HG02763 (cell line): Measurements from ENCODE around the gene CDT1.

Source experiments
- ATAC-seq: cut with Tn5 transposase; IDR thresholded peaks from one replicate; pipeline ENCODE4 v1.9.1; 2021; ENCODE audit warnings: mild to moderate bottlenecking, moderate library complexity; ENCODE audit not compliant: unreplicated experiment

Gene CDT1

DNA sequence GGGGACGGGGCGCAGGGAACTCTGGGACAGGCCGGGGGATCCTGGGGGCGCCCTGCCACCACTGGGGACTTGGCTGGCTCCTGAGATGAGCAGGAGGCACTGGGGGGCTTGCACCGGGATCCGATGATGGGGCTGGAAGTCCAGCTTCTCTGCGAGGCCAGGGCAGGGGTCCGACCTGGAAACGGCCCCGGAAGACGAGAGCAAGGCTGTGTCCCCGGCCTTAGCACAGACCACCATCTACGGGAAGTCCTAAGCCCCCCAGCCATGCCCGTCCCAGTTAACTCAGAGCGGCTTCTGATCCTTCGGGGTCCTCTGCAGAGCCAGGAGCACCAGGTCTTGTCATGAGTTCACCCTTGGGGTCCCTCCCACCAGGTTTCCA lies 573 bp downstream of the CDT1 start:
- no peak for ATAC-seq

DNA sequence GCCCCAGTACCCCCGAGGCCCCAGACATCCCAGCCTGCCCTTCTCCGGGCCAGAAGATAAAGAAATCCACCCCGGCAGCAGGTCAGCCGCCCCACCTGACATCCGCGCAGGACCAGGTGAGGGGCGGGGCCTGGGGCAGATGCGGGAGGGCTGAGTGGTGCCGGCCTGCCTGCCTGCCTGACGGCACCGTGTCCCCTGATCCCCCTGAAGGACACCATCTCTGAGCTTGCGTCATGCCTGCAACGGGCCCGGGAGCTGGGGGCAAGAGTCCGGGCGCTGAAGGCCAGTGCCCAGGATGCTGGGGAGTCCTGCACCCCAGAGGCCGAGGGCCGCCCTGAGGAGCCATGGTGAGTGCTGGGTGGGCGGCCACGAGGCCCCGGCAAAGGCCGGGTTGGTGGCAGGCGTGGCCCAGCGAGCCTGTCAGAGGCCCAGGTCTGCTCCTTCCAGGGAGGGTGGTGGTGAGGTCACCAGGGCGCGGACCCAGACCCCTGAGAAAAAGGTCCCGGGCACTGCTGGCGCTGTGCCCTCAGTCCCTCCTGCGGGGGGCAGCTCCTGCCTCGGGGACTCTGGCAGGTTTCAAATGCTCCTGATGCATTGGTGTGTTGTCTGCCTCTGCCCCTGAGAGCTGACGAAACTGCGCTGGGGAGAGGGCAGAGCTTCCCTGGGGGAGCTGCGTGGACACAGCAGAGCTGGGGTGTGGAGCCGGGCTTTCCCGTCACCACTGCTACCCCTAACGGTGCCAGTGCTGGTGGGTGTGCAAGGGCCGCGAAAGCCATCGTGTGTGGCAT lies 1.2 kb downstream of the CDT1 start:
- ATAC-seq: no peak

- ATAC-seq: no peak
These were observed 1.7 kb downstream of the CDT1 start for GRCh38 chr16:88805340-88805715.

DNA sequence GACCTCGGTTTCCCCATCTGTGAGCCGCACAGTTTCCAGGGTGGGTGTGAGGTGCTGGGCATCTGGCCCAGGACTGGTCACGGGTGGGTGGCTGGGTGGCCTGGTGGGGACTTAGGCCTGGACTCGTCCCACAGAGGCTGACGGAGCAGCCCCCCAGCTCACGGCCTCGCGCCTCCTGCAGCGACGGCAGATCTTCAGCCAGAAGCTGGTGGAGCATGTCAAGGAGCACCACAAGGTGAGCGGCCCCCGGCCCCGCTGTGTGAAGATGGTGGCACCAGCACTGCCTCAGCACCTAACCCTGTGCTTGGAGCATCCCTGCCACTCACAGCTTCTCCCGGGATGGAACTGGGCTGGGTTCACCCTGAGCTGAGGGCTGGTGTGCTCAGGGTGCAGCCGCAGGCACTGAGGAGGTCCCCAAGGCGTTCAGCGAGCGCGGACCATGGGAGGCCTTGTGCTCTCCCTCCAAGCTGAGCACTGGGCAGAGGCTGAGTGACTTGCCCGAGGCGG lies 2.4 kb downstream of the CDT1 start:
- no peak for ATAC-seq

- no peak for ATAC-seq
These were observed 3.0 kb downstream of the CDT1 start for GRCh38 chr16:88806491-88807111.

DNA sequence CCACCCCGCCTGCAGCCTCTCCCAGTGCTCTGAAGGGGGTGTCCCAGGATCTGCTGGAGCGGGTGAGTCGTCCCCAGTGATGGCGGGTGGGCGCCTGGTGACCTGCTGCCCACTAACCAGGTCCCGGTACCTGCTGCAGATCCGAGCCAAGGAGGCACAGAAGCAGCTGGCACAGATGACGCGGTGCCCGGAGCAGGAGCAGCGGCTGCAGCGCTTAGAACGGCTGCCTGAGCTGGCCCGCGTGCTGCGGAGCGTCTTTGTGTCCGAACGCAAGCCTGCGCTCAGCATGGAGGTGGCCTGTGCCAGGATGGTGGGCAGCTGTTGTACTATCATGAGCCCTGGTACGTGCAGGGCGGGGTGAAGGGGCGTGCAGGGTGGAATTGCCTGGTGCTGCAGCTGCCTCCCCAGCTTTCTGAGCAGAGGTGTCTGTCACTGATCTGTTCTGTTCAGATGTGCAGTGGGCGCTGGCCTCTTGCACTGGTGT lies 3.6 kb downstream of the CDT1 start:
- no peak for ATAC-seq

DNA sequence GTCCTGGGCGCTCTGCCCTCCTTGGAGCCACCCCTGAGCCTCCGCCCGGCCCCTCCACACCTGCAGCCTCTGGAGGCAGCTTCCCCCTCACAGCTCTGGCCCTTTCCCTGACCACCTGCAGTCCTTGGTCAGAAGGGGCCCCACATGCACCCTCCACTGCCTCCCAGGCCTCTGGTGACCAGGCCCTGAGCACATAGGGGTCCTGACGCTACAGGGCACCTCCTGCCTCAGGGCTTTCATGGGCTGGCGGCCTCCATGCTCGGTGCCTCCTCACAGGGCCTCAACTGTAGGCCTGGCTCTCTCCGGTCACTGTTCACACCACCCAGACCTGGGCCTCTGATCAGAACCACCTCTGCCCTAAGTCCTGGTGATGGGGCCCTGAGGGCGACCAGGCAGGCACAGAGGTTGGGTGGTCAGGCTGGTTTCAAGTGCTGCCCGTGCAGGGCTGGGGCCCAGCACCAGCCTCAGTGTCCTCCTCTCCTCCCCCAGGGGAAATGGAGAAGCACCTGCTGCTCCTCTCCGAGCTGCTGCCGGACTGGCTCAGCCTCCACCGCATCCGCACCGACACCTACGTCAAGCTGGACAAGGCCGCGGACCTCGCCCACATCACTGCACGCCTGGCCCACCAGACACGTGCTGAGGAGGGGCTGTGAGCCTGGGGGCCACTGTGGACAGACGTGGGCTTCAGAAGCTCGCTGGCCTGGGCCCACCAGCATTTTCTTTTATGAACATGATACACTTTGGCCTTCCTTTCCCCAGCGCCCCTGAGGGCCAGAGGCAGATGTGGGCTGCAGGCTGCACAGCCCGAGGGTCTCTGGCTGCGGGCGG lies 4.3 kb downstream of the CDT1 start:
- no peak for ATAC-seq

DNA sequence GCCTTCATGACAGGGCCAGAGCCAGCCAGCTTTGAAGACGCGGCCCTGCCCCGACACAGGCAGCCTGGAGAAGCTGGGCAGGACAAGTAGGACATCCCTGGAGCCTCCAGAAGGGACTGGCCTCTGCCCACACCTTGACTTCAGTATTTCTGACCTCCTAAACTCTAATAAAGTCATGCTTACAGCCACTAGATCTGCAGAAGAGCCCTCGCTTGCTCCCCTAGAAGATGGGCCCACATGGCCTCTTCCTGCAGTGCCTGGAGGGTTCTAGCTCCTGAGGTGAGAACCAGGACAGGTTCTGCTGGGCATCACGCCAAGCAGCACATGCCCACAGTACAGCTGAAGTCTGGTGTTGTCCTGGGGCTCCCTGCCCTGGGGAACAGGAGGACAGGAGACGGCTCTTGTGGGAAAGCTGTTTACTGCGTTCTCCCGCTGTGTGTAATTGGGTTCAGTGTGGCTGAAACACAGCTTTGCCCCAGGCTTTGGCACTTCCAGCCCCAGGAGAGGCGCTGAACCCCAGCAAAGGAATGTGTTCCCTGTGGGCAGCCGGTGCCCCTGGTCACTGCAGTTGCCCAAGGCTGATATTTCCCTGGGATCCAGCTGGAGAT lies 5.6 kb downstream of the CDT1 start:
- ATAC-seq: no peak

- no peak for ATAC-seq
These were observed 6.1 kb downstream of the CDT1 start for GRCh38 chr16:88809676-88810165.

DNA sequence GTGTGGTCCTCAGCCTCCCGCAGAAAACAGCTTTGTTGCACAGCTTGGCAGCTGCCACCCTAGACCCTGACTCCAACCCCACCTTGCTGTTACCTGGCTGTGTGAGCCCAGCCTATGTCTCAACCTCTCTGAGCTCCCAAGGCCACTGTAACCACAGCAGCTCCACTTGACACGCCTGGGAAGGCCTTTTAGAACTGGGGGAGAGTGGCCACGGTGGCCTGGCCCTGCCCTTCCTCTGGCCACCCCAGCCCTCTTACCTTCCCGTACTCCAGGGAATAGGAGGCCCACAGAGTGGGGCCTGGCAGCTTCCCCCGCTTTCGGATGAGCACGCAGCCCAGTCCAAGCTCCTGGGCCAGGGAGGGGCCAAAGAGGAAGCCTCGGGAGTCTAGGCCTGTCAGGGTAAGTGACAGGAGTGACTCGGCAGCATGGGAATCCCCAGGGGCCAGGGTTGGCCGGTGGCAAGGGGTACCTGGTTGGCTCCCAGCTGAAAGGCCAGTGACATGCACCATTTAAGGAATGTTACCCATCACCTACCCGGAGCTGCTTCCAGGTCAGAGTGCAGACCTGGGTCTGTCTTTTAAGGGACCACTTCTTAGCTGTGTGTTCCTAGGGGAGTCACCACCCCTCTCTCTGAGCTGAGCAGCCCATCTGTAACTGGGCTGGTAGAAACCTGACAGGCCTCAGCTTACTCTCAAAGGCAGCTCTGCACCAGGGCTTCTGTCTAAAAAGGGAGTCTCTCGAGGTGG lies 6.8 kb downstream of the CDT1 start:
- ATAC-seq: no peak

- peak; percentile 37 for ATAC-seq
These were observed 7.6 kb downstream of the CDT1 start for GRCh38 chr16:88810912-88811768.

DNA sequence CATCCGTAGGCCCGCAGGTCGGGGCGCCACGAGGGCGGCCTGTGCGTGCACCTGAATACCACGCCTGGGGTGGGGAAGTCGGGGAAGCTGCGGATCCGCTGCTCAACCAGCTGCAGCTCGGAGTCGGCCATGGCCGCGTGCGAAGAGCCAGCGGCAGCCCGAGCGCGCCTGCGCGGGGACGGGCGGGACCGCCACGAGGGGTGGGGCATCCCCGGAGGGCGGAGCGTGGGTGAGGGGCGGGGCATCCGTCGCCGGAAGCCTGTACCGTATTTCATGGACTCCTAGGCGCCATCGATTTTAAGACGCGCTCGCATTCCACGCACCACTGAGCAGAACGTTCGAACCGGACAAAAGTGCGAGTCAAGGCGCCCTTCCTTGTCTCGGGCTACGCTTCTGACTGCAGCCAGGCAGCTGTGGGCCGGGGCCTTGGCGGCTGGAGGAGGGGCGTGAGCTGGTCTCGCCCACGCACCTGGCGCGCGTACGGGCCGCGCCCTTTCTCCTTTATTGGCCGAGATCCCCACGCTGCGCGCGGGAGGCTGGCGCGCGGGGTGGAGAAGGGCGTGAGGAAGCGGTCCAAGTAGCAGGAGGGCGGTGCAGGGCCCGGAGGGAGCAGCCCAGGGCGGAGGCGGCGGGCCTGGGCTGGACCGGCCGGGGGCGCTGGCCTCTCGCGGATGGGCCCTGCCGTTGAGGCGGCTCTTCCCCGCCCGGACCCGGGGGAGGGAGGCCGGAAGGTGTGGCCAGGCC lies 8.4 kb downstream of the CDT1 start, which contains the start of gene APRT:
APRT (minus strand) TSS at position 160 of the 744 bp plus-strand sequence; CDS start at position 131, 29 bp downstream.
- peak; percentile 76 for ATAC-seq

DNA sequence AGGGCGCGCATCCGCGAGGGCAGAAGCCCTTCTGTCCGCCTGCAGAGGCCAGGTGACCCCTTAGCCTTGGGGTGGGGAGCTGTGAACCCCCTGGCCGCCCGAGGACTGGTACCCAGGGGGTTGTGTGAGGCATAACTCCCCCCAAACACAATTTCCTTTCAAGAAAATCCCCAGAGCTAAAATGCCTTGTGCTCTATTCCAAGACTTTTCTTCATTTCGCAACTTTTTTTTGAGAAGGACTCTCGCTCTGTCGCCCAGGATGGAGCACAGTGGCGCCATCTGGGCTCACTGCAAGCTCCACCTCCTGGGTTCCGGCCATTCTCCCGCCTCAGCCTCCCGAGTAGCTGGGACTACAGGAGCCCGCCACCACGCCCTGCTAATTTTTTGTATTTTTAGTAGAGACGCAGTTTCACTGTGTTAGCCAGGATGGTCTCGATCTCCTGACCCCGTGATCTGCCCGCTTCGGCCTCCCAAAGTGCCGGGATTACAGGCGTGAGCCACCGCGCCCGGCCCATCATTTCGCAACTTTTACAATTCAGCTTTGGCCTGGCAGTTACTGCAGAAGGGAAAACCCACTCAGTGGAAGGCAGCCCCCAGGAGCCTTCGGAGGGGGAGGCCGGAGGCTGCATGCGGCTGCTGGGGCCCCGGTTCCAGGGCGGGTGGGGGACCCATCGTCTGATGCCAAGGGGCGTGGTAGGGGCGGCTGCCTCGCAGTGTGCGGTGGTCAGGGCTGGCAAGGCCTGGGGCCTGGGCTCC lies 9.1 kb downstream of the CDT1 start:
- no peak for ATAC-seq

- no peak for ATAC-seq
These were observed 9.9 kb downstream of the CDT1 start for GRCh38 chr16:88813269-88814143.

DNA sequence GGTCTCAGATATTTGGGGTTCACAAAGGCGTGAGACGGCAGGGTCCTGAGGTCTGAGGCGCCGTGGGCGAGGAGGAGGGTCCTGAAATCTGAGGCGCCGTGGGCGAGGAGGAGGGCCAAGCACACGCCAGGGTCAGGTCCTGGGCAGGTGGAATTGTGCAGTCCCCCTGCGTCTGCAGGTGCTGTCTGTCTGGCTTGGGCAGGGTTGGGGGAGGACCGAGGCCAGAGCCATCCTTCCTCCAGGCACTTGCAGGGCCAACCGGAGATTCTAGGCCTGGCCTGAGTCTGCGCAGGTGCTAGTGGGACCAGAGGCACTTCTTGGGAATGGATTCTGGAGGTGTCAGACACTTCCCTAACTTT lies 10.5 kb downstream of the CDT1 start:
- ATAC-seq: no peak

DNA sequence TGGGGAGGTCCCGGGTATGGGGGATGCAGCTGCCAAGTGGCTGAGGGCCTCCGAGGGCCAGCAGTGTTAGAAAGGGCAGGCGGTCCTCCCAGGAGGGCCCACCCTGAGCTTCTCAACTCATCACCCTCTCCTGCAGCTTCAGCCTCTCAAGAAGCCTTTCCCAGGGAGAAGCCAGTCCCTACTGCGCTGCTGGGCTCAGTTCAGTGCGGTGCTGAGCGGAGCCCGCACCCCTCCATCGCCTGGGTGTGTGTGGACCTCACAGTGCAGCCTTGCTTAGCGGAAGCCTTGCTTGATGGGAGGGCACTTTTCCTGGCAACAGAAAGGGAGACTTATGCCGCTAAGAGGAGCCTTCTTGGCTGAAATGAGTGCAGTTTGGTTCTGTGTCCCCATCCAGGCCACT lies 11.6 kb downstream of the CDT1 start:
- no peak for ATAC-seq
